Measurements from ENCODE around the gene LRRC55.

DNA sequence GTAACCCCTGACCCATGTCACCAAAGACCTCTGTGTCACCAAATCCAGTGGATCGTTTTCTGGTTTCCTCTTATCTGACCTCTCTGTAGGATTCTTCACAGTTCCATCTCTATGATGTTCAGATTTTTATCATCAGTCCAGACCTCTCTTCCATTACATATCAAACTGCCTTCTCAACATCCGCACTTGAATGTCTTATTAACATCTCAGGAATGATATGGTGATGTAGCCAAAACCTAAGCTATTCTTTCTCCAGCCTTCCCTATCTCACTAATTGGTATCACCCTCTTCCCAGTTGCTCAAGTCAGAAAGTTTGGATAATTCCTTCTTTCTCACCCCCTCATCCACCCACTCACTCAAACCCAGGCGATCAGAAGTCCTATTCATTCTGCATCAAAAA, 41.8 kb downstream of the LRRC55 start:
- TF ChIP-seq, protein P1, sequence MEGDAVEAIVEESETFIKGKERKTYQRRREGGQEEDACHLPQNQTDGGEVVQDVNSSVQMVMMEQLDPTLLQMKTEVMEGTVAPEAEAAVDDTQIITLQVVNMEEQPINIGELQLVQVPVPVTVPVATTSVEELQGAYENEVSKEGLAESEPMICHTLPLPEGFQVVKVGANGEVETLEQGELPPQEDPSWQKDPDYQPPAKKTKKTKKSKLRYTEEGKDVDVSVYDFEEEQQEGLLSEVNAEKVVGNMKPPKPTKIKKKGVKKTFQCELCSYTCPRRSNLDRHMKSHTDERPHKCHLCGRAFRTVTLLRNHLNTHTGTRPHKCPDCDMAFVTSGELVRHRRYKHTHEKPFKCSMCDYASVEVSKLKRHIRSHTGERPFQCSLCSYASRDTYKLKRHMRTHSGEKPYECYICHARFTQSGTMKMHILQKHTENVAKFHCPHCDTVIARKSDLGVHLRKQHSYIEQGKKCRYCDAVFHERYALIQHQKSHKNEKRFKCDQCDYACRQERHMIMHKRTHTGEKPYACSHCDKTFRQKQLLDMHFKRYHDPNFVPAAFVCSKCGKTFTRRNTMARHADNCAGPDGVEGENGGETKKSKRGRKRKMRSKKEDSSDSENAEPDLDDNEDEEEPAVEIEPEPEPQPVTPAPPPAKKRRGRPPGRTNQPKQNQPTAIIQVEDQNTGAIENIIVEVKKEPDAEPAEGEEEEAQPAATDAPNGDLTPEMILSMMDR (IDR thresholded peaks at IDR 0.05), result no peak
- TF ChIP-seq EZH2 (IDR thresholded peaks at IDR 0.05), result no peak
- no peak for TF ChIP-seq EZH2phosphoT487 (IDR thresholded peaks at IDR 0.05)

All from neural progenitor cell (in vitro differentiated cells).